ENCODE data around the gene PSD4.

DNA sequence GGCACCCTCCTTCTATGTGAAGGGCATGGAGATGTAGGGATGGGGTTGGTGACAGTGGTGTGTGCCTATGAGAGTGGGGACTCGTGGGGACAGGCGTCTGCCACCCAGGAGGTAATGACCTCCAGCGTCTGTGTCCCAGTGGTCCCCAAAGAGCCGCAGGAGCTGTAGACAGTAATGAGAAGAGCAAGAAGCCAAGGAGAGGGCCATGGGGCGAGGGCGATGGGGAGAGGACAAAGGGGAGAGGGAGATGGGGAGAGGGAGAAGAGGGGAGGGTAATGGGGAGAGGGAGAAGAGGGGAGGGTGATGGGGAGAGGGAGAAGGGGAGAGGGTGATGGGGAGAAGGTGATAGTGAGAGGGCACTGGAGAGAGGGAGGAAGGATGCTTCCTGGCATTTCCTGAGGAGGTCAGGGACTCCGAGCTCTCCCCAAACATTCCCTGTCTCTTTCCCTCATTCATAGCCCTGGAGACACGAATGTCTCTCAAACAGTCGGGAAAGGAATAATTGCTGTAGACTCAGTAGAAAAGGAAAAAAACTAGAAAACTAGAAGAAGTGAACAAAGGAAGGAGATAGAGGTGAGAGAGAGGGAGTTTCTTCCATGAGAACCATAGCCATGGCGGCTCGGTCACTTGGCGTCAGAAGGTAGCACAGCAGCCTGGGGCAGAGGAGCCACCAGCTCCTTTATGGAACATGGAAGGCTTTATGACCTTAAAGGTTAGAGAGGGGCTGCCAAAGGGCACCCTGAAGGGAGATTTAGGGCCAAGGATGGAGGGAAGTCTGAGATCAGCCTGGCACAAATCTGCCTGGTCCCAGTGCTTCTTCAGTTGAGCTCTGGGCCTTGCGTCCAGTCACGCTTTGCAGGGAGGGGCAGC is 39.5 kb downstream of the PSD4 start:
- TF ChIP-seq TOX (CRISPR knock-in tag; IDR thresholded peaks at IDR 0.05; ENCODE audit: borderline replicate concordance) (no peak), GLIS3 (CRISPR knock-in tag; IDR thresholded peaks at IDR 0.05) (no peak), SNAI2 (CRISPR knock-in tag; IDR thresholded peaks at IDR 0.05) (no peak), ZC3H10 (CRISPR knock-in tag; IDR thresholded peaks at IDR 0.05) (no peak), ARNTL (CRISPR knock-in tag; IDR thresholded peaks at IDR 0.05; ENCODE audit: borderline replicate concordance, low read depth) (no peak), ISL1 (CRISPR knock-in tag; IDR thresholded peaks at IDR 0.05) (no peak)
- TF ChIP-seq, protein P1, sequence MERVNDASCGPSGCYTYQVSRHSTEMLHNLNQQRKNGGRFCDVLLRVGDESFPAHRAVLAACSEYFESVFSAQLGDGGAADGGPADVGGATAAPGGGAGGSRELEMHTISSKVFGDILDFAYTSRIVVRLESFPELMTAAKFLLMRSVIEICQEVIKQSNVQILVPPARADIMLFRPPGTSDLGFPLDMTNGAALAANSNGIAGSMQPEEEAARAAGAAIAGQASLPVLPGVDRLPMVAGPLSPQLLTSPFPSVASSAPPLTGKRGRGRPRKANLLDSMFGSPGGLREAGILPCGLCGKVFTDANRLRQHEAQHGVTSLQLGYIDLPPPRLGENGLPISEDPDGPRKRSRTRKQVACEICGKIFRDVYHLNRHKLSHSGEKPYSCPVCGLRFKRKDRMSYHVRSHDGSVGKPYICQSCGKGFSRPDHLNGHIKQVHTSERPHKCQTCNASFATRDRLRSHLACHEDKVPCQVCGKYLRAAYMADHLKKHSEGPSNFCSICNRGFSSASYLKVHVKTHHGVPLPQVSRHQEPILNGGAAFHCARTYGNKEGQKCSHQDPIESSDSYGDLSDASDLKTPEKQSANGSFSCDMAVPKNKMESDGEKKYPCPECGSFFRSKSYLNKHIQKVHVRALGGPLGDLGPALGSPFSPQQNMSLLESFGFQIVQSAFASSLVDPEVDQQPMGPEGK (CRISPR knock-in tag; IDR thresholded peaks at IDR 0.05; ENCODE audit: borderline replicate concordance): no peak

Measured in SK-N-SH treated with all-trans-retinoic acid at 6 μM for 48 hours (cell line).